GM18502 (cell line): ENCODE data around the gene HOXA13.

Experiments
- ATAC-seq: cut with Tn5 transposase; IDR thresholded peaks from one replicate; pipeline ENCODE4 v1.9.1; 2021; ENCODE audit warnings: mild to moderate bottlenecking; ENCODE audit not compliant: unreplicated experiment, poor library complexity

Gene HOXA13

DNA sequence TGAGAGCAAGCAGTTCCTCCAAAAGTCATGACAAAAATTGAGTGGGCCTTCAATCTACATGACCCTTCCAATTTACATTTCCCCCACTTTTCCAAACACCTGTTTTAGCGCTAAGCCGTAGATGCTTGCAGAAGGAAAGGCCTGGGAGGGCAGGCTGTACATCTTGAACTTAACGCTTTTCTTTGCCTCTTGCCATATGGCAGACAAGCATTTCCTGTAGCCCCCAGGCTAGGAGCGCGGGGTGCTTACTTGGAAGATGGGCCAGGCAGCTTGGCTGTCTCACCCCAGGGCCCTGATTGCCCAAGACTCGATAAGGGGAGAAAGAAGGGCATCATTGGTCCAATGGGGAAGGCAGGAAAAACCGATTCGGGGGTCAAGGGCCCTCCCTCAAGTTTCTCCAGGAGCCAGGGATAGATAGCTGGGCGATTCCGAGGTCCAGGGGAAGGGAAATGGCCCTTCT is 27.5 kb downstream of the HOXA13 start:
- ATAC-seq: no peak

DNA sequence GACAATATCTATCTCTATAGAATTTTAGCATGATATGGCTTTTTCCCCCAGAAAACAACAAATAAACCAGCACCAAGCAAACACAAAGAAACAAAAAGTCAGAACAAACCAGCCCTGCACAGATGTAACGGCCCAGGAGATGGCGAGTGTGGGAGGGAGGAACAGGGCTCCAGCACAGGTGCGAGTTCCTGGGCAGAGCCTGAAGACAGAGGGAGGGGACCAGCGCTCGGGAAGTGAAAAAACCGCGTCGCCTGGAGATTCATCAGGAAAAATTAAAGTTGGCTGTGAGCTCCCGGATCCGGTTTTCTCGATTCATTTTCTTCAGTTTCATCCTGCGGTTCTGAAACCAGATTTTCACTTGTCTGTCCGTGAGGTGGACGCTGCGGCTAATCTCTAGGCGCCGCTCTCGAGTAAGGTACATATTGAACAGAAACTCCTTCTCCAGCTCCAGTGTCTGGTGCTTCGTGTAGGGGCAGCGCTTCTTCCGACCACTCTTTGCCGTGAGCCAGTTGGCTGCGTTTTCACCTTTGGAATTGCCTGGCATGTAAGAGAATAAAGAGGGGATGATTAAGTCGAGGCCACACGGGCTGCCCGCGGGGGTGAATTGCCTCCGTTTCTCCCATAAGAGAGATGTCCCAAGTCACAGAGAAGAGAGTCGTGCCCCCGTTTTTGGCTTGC is 28.1 kb downstream of the HOXA13 start:
- no peak for ATAC-seq

DNA sequence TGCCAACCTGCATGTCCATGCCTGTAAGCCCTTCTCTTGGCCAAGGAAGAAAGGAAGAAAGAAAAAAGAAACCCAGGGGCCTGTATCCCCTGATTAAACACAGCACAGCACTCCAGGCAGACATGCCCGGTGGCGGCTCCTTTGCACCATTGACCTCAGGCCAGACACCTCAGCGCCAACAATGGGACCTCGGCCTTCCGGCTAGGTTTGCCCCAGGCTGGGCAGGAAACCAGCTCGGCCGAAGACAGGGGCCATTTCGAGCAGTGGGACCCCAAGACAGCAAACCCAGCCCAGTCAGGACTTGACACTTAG is 28.6 kb downstream of the HOXA13 start:
- ATAC-seq: no peak

DNA sequence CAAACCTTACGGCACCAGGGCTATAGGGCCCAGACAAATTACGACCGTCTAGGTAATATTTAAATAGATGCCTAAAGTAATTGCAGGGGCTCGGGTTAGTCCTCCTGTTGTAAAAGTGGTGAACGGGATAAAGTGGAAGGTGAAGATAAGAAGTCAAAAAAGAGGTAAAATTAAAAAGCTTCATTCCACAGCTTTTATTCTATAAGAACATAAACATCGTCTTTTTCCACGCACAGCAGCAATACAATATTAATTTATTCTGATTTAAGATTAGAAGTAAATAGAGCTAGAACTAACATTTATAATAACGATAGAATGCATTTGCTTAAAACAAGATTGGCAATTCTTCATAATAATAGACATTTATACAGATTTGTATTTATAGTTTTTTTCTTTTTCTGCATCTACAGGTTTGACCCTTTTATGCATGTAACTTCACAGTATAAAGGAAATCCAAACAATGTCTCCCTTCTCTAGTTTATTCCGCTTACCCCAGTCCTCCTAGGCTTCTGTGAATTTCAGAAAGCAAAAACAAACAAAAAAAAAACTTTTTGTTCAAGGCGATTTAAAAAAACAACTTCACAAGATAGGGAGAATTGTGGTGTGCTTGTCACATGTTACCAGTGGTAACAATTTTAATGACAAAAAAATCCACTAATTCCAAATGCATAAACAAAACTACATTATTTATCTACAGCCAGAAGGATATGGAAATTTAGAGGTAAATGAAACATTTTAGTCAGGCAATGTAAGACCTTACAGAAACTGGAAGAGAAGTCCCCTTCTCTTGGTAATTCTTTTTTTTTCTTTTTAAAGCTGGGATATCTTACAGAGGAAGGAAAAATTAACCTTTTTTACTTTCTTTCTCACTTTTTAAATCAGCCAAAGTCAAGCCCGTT is 29.2 kb downstream of the HOXA13 start:
- ATAC-seq: no peak

DNA sequence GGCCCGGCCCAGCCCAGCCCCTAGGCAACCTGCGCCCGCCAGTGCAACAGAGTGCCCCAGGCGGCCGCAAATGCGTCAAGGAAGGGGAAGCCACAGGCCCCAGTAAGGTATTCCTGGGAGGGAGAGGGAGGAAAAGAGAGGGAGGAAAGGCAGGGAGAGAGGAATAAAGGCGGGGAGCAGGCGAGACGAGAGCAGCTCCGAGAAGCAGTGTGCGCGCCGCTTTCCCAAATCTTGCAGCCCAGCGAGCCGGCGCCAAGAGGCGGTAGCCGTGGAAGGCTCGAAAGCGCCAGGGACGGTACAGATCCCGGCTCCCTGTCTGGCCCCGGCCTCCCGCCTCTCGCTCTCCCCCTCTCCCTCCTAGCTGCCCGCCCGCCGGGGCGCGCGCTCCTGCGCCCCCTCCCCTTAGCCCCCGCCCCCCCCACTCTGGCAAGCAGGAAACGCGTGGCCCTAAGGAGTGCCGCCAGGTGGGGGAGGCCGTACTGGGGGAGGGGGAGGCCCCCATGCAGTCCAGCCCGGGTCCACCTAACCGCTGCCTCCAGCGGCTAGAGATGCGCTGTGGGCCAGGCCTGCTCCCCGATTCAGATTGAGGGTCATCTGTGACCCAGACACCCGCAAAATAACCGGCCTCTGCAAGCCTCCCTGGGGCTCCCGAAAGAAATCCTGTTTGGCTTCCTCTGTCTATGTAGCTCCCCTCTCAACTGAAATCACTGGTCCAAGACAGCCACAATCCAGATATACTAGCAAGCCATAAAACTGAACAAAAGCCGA is 30.0 kb downstream of the HOXA13 start:
- ATAC-seq: no peak

DNA sequence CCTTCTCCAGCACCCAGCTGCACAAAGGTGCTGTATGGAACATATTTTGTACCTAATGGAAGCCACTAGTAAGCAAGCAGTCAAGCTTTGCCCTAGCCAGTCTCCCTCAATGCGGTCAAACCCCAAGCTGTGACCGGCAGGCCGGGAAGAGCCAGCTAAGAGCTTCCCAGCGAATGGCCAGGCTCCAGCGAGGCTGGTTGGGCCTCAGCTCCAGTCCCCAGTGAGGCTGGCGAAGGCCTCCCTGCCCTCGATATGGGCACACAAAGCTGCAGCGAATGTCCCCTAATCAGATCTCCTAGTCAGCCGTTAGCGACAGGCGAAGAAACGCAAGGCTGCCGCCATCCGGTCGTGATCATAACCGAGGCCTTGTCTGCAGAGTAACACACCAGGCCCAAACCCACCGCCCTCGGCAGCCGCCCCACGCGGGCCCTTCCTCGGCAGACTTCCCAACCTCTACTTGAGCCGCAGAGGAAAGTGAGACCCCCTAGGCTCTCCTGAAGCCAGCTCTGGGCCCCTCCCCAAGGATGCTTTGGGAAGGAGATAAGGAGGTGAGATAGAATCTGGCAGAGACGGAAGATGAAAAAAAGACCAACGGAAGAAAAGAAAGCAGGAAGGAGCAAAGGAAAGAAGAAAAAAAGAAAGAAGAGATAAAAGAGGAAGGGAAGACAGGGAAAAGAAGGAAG is 31.5 kb downstream of the HOXA13 start:
- no peak for ATAC-seq

DNA sequence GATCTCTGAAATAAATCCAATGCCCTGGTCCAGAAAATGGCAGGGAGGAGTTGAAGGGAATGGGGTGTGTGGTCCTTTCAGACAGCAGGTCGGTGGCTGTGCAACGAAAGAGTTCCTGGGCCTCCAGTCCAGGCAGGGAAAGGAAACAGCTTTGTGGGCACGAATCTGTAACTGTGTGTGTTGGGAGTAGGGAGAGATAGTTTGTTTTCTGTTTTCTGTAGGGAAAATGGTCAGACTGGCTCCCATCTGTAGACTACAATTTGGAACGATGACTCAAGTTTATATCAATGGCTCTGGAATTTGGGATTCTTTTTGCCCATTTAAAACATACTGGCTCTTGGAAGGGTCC is 32.0 kb downstream of the HOXA13 start:
- no peak for ATAC-seq

DNA sequence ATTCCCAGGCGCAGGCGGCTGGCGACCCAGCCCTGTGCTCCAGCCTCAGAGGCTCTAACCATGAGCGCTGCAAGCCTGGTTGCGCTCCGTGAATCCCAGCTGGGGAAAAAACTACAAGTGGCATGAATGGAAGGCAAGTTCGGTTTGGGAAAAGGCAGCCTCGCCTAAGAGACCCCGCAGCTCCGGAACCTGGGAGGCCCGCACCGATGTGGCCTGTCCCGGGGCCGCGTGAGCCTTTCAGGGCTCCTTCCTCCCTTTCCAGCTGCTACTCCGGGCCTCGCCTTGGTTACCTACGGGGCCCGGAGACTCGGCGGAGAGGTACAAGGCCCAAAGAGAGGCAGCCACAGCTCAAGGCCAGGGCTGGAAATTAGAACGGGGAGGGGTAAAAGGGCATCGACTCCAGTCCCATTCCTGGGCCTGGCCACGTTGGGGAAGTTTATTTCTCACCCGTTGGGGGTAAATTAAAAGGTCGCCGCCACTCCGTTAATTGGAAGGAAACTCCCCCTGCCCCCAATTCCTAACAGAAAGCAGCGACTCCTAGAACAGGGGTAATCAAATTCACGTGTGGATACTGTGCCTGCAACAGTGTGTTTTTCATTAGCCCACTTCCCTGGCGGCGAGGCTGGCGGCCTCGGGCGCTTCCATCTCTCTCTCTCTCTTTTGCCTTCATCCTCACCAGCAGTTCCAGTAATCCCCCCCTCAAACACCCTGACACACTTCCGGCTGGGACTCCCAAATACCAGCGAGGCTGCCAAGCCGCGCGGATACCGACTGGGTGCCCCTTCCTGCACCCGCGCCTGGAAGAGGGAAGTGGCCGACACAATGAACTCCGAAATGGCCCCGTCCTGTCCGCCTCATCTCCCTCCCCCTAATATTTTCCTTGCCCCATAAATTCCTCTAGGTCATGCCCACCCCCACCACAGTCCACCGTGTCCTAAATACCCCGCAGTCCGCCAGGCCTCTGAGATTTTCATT is 33.1 kb downstream of the HOXA13 start:
- ATAC-seq: no peak

DNA sequence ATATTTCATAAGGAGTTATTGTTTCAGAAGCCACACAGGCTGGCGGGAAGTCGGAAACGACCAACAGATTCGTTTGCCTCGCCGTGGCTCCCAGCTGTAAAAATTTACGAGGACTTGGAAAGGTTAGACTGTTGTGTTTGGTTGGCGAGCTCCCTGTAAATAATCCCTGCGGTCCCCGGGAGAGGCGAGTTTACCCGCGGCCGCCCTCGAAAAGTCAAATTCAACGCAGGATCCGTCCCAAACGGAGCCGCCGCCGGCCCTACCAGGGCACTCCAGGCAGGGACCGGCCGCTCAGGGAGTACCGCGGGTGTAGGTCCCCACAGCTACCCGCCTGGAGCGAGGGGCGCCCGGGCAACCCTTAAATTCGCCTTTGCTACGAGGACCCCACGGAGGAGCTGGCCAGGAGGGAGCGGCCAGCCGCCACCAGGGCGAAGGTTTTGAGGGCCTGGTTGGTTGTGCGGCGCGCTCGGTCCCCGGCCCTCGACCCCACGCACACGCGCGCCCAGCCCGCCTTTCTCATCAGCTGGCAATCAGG is 33.8 kb downstream of the HOXA13 start:
- ATAC-seq: no peak

DNA sequence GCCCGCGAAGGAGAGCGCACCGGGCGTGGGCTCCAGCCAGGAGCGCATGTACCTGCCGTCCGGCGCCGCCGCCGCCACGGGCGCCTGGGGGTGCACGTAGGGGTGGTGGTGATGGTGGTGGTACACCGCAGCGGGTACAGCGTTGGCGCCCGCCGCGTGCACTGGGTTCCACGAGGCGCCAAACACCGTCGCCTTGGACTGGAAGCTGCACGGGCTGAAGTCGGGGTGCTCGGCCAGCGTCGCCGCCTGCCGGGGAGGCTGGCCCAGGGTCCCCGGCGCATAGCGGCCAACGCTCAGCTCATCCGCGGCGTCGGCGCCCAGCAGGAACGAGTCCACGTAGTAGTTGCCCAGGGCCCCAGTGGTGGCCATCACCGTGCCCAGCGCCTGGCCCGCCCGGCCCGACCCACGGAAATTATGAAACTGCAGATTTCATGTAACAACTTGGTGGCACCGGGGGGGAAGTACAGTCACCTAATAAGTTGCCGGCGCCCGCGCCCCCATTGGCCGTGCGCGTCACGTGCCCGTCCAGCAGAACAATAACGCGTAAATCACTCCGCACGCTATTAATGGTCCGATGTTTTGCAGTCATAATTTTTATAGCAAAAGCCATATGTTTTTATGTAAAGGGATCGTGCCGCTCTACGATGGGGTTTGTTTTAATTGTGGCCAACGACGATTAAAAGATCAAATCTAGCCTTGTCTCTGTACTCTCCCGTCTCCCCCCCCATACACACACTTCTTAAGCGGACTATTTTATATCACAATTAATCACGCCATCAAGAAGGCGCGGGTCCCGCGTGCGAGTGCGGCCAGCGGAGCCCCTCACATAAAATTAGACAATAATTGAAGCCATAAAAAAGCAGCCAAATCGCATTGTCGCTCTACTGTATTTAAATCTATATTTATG is 34.5 kb downstream of the HOXA13 start, which contains the start of gene HOXA9:
TSS of gene HOXA9 (minus strand) at position 449 of the 907 bp plus-strand sequence. CDS start at position 369, 80 bp downstream.
- no peak for ATAC-seq

DNA sequence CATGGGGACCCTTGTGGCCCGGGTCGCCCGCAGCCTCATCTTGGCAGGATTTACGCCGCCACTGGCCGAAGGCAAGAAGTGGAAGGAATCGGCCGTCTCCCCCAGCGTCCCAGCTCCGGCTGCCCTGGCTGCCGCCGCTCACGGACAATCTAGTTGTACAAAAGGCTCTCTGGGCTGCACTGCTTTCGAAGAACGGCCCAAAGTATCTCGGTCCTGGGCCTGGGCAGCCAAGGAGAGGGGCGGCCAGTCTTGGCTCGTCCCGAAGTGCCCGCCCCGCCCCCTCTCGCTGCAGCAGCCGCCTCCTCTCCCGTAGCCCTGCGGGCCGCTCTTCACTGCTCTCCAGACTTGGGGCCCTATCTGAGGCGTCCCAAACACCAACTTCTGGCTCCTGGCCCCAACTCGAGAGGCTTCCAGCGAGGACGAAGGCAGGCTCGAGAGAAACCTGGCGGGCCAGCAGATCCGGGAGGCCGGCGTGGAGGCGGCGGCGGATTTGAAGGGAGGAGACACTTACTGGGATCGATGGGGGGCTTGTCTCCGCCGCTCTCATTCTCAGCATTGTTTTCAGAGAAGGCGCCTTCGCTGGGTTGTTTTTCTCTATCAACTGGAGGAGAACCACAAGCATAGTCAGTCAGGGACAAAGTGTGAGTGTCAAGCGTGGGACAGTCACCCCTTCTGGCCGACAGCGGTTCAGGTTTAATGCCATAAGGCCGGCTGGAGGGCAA is 35.4 kb downstream of the HOXA13 start:
- ATAC-seq: no peak

DNA sequence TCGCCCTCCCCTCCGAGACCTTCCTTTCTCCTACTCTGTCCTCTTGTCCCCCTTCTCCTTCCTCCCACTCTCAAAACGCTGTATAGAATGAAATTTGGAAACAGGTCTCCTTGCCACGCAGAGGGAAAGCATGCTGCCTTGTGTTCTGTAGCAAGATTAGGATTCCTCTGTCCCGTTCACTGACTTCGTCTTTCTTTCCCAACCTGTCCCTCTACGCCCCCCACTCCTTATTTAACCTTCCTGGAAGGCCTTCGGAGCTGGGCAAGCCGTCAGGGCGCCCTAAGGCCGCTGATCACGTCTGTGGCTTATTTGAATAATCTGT is 35.9 kb downstream of the HOXA13 start:
- no peak for ATAC-seq

DNA sequence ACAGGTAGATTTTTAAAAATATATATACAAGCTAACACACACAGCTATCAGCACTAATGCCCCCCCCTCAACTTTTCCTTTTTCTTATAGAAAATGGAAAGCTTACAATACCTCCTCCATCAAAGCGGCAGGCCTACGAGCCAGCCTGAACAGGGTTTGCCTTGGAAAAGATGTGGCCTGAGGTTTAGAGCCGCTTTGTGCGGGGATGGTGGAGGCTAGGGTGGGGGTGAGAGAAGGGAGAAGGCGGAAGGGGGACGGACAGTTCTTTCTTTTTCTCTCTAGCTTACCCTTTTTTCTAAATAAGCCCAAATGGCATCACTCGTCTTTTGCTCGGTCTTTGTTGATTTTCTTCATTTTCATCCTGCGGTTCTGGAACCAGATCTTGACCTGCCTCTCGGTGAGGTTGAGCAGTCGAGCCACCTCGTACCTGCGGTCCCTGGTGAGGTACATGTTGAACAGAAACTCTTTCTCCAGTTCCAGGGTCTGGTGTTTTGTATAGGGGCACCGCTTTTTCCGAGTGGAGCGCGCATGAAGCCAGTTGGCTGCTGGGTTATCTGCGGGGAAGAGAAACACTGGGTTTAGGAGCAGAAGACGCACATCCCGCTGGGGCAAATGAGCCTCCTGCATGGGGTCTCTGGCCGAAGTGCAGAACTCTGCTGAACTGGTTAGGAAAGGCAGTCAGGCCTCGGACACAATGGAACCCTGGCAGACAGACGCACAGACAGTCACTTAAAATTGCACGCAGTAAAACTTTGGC is 36.4 kb downstream of the HOXA13 start:
- no peak for ATAC-seq

DNA sequence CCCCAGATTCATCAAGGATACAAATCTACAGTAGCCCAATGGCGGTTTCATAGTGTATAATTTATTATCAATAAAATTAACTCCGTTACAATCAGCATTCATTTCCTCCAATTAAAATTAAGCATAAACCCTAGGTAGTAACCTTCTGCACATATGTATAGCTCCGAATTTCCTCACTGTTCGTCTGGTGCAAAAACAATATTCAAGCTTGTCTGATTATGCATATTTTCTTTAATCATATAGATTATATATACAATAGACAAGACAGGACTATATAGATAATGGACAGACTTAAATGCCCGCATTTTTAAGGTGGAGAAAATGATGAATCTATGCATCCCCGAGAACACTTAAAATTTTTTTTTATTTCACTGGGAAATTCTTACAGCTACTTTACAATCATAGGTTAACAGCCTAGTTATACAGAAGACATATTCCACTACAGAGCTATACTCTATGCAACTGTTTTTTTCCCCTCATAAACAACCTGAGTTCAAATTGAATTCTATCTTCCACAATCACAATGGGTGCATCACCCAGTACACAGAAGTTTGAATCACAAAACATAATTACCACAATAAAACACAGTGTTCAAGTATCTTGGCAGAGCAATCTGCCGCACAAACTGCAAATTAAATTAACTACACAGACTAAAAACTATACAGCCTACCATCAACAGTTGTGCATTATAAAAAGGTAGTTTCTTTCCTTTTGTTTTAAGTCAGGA is 37.2 kb downstream of the HOXA13 start:
- ATAC-seq: no peak

DNA sequence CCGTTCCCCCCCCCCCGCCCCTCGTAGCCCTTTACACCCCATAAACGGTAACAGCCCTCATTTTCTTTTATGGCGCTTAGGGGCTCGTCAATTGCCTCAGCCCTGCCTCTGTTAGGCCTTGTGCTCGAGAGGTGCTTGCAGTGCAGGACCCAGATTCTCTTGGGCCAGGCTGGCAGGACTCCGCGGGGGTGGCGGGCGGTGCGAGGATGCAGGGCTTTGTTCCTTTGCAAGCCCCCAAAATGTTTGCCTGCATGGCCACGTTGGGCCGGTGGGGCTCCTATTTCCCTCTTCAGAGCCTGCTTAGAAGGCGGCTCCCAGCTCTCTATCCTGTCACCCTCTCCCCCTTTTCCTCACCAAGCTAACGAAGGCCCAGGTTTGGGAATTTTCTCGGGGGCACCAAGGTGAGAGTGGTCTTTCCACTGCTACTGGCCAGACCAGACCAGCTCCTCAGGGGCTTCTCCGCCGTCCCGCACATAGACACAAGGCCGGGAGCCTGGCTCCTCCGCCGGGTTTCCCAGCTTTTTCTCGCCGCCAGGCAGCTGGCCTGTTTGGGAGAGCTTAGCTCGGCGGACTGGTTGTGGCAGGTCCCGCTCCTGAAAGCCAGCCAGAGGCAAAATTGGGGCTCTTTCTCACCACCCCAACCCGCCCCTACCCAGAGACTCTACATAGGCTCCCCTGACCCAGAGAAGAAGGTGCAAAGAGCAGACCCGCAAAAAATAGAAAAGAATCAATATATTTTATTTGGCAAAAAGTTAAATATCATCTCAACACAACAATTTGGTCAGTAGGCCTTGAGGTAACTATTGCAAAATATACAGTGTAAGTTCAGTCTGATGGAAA is 38.0 kb downstream of the HOXA13 start:
- ATAC-seq: no peak
